Activated CD4-positive, alpha-beta memory T cell treated with anti-CD3 and anti-CD28 coated beads for 36 hours (primary cell): ENCODE results near the gene PALLD. TPM values are rescaled to one million over a fixed set of nuclear protein-coding genes. Genes with fewer than 3 reads are reported as not detected.
A peak's percentile ranks its signal among the peaks of the same experiment; 100 is the strongest.

ENCODE experiments used
- CTCF ChIA-PET: fragments of 350-600 bp; sonication (Branson Sonifier 250); formaldehyde crosslinking; loops from one replicate; lab custom pipeline; 2021; ENCODE audit warnings: antibody characterized with exemption, inconsistent platforms; lab: Charles Lee
- POLR2A ChIA-PET: fragments of 350-600 bp; sonication (Branson Sonifier 250); formaldehyde crosslinking; loops from one replicate; lab custom pipeline; 2021; ENCODE audit warnings: antibody characterized with exemption; lab: Charles Lee
- DNase-seq: peaks from one replicate; pipeline ENCODE4 v3.0.0-alpha.2; 2020
- H3K27ac Mint-ChIP-seq: one replicate; pipeline ENCODE4 v1.8.0; 2021; ENCODE audit warnings: mixed read lengths
- H3K27me3 Mint-ChIP-seq: one replicate; pipeline ENCODE4 v1.8.0; 2021; ENCODE audit warnings: mixed read lengths
- H3K36me3 Mint-ChIP-seq: one replicate; pipeline ENCODE4 v1.8.0; 2021; ENCODE audit warnings: mixed read lengths
- H3K4me1 Mint-ChIP-seq: one replicate; pipeline ENCODE4 v1.8.0; 2021; ENCODE audit warnings: low read depth, mixed read lengths
- H3K4me3 Mint-ChIP-seq: one replicate; pipeline ENCODE4 v1.8.0; 2021; ENCODE audit warnings: mild to moderate bottlenecking, mixed read lengths
- H3K9me3 Mint-ChIP-seq: one replicate; pipeline ENCODE4 v1.8.0; 2021; ENCODE audit warnings: mixed read lengths
- intact Hi-C: fragments of 100-400 bp; cut with micrococcal nuclease; formaldehyde crosslinking; loops from one replicate; pipeline ENCODE4 v1.15.1; 2023
- total RNA-seq, 2 experiments: library from RNA; stranded (reverse); gene quantifications; one replicate each; pipeline ENCODE4 v1.2.3, GENCODE V29; 2021

The PALLD gene
- total RNA-seq, 2 experiments from 2014 or later: 8.9 to 9.4 TPM

DNA sequence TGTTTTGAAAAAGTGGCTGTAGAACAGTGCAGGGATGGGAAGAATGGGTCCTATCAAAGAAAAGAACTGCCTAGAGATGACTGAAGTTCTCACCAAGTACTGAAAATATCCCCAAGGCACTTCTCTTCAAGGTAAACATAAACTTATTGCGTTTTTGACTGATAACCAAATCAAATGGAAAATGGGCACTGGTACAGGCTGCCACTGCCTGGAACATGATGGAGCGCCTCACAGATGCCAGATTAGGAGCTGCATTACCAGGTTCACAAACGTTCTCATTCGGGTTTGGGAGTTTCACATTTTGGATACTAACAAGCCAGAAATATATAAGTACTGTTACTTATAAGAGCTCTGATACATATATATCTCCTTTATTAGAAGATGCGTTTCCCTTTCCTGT is 371.9 kb downstream of the PALLD start:
- peaks cover 29% of the 10 kb centered on the region for H3K4me1 Mint-ChIP-seq
- DNase-seq: no peak
- H3K9me3 Mint-ChIP-seq: no peaks in the 10 kb centered on the region
- ChIA-PET POLR2A (no interaction called here), CTCF (no interaction called here)
- H3K27me3 Mint-ChIP-seq: peaks cover 24% of the 10 kb centered on the region
- H3K36me3 Mint-ChIP-seq: no peaks in the 10 kb centered on the region
- intact Hi-C loops: loop anchor here (1.0 to 10.0 kb wide), 3 partner anchors 36 to 384 kb away; partner anchors contain the start of gene DDX60L
- no peak overlapping the region for H3K4me3 Mint-ChIP-seq
- H3K27ac Mint-ChIP-seq: peak overlapping the region; percentile 76

DNA sequence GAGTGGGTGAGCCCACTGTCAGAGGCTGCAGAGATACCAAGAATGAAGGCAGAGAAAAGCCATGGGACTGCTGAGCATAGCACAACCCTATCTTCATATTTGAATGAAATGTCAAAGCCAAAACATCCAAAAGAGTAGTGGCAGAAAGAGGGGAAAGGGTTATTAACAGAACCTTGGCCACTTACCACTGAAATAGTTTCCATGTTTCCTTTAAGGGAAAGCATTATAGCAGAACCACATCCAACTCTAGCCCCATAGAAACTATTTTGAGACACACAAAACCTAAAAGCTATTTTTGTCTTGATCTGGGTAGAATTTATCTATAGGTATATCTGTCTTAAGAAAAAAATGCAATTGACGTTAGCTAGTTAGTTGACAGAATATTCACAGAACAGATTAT is 373.2 kb downstream of the PALLD start:
- Mint-ChIP-seq H3K36me3 (no peaks in the 10 kb centered on the region), H3K4me1 (peaks cover 27% of the 10 kb centered on the region), H3K9me3 (no peaks in the 10 kb centered on the region), H3K27ac (no peak overlapping the region), H3K27me3 (peaks cover 29% of the 10 kb centered on the region), H3K4me3 (no peak overlapping the region)
- intact Hi-C loops: no loop called here
- POLR2A ChIA-PET: no interaction called here
- no peak for DNase-seq
- CTCF ChIA-PET: no interaction called here

DNA sequence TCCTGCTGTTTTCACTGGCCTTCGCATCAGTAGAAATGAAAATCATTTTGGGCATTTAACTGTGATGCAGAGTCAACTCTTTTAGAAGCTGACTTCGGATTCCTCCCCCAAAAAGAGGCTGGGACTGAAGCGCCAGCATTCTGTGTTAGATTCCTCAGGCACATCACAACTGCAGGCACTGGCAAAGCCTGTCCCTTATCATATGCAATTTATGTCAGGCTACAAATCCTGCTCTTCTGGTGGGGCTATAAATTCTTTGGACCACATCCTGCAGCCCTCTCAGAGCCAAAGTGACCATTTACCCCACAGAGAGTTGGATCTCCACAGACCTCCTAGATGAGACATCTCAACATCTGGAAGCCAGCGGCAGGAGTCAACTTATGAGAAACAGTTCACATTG is 374.8 kb downstream of the PALLD start:
- Mint-ChIP-seq H3K27me3 (peaks cover 44% of the 10 kb centered on the region), H3K27ac (no peak overlapping the region), H3K9me3 (no peaks in the 10 kb centered on the region), H3K4me1 (peaks cover 27% of the 10 kb centered on the region), H3K4me3 (no peak overlapping the region), H3K36me3 (no peaks in the 10 kb centered on the region)
- ChIA-PET POLR2A (interaction anchor here (0.8 kb wide), 1 partner anchor 11 kb away, joined by 3 read pairs; no protein-coding TSS in a partner anchor), CTCF (no interaction called here)
- DNase-seq: no peak
- intact Hi-C loops: no loop called here

DNA sequence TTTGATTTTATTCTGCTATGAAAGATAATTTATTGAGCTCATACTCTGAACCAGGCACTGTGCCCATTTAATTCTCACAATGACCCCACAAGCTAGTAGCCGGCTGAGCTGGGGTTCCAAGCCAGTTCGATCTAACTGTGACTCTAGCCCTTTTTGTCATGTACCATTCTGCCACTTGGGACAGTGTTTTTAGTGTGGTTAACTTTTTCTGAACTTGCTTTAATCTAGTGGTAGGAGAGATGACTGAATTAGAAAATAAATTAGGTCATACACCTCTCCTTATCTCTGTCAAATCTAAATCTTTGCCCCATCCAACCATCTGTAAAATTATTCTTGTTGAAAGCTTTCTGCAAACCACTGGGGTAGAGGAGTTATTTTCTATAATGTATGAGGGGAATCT is 377.2 kb downstream of the PALLD start:
- ChIA-PET POLR2A (interaction anchor here (2.0 kb wide), 1 partner anchor 10 kb away, joined by 7 read pairs; no protein-coding TSS in a partner anchor), CTCF (interaction anchor here (1.2 kb wide), 1 partner anchor 41 kb away, joined by 4 read pairs; no protein-coding TSS in a partner anchor)
- DNase-seq: no peak
- Mint-ChIP-seq H3K27me3 (peaks cover 62% of the 10 kb centered on the region), H3K9me3 (no peaks in the 10 kb centered on the region), H3K27ac (no peak overlapping the region), H3K4me3 (no peak overlapping the region), H3K36me3 (peaks cover 1% of the 10 kb centered on the region), H3K4me1 (peaks cover 22% of the 10 kb centered on the region)
- intact Hi-C loops: no loop called here

DNA sequence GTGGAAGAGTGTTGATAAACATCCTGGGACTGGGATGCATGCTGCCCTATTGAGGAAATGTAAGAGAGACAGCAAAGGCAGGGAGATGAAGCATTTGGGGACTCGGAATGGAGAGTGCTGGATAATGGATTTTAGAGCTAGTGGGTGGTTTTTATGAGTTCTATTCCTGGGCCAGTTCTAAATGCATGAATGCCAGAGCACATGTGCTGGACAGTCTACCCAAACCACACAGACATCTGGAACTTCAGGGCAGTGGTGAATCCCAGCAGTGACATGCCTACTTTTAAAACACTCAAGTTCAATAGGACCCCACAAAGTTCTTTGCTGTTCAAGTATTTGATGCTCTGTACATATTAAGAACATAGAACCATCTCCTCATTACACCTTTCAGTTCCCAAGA is 379.3 kb downstream of the PALLD start:
- H3K4me1 Mint-ChIP-seq: peaks cover 15% of the 10 kb centered on the region
- intact Hi-C loops: no loop called here

DNA sequence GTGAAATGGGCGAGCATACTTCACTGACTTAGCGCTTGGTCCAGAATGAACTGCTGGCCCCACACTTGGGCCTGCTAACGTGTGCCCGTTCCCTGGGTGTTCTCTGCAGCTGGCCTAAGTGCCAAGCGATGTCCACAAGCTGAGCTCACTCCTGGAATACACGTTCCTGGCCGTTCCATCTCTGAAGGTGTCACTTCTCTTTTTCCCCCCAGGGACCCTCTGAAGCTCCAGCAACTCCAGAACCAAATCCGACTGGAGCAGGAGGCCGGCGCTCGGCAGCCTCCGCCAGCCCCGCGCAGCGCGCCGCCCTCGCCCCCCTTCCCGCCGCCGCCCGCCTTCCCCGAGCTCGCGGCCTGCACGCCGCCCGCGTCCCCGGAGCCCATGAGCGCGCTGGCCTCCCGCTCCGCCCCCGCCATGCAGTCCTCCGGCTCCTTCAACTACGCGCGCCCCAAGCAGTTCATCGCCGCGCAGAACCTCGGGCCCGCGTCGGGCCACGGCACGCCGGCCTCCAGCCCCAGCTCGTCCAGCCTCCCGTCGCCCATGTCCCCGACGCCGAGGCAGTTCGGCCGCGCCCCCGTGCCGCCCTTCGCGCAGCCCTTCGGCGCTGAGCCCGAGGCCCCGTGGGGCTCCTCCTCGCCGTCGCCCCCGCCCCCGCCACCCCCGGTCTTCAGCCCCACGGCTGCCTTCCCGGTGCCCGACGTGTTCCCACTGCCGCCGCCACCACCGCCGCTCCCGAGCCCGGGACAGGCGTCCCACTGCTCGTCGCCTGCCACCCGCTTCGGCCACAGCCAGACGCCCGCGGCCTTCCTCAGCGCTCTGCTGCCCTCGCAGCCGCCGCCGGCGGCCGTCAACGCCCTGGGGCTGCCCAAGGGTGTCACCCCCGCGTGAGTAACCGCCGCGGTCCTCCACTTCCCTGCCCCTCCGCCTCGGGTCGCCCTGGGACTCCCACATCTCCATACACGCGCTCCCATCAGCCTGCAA is 380.9 kb downstream of the PALLD start:
- DNase-seq: peak; percentile 35
- Mint-ChIP-seq H3K27me3 (peaks cover 66% of the 10 kb centered on the region), H3K36me3 (peaks cover 1% of the 10 kb centered on the region), H3K27ac (no peak overlapping the region), H3K4me3 (peak overlapping the region; percentile 71), H3K9me3 (no peaks in the 10 kb centered on the region), H3K4me1 (peaks cover 15% of the 10 kb centered on the region)
- intact Hi-C loops: loop anchor here (2.0 kb wide), 1 partner anchor 45 kb away; no protein-coding TSS in a partner anchor
- POLR2A ChIA-PET: no interaction called here
- CTCF ChIA-PET: no interaction called here

More for the DNA sequence above, 379.3 kb downstream of the PALLD start:
- peaks cover 1% of the 10 kb centered on the region for H3K36me3 Mint-ChIP-seq
- CTCF ChIA-PET: no interaction called here
- no peak overlapping the region for H3K27ac Mint-ChIP-seq
- no peak for DNase-seq
- no peaks in the 10 kb centered on the region for H3K9me3 Mint-ChIP-seq
- POLR2A ChIA-PET: interaction anchor here (0.7 kb wide), 1 partner anchor 168 kb away, joined by 4 read pairs; no protein-coding TSS in a partner anchor
- H3K4me3 Mint-ChIP-seq: no peak overlapping the region
- H3K27me3 Mint-ChIP-seq: peaks cover 72% of the 10 kb centered on the region

DNA sequence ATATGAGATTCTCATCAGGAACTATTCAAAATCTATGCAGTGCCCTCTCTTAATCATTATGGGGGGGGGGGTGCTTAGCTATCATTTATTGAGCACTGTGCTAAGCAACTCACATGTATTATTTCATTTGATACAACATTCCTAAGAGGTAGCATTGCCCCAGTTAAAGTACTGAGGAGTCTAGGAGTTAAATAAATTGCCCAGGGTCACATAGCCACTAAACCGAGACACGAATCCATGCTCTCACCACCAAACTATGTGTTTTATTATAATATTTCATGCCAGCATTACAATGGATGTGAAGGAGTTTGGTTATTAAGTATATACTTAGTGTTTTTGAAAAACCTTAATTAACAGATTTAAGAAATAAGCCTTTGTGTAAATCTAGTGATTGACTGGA is 381.8 kb downstream of the PALLD start:
- Mint-ChIP-seq H3K27me3 (peaks cover 62% of the 10 kb centered on the region), H3K27ac (no peak overlapping the region), H3K36me3 (peaks cover 1% of the 10 kb centered on the region), H3K4me1 (peaks cover 14% of the 10 kb centered on the region), H3K9me3 (no peaks in the 10 kb centered on the region), H3K4me3 (peak overlapping the region; percentile 71)
- intact Hi-C loops: loop anchor here (1.0 to 2.0 kb wide), 2 partner anchors 14 to 46 kb away; no protein-coding TSS in a partner anchor
- ChIA-PET CTCF (no interaction called here), POLR2A (no interaction called here)
- no peak for DNase-seq

DNA sequence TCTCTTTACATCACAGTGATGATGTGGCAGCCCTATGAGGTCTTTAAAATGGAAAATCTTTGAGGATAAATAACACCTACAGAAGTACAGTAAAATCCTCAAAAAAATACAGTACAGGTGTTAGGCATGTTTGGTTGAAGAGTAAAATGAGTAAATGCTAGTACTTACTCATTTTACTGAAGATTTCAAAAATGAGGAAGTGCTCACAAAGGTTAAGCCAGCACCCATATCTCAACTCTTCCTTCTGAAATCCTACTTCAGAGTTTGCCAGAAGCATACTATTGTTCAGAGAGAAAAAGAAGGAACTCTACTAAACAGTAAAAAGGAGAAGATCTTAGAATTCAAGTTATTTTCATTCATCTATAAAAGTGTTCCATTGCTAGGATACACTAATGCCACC is 382.3 kb downstream of the PALLD start:
- peaks cover 10% of the 10 kb centered on the region for H3K4me1 Mint-ChIP-seq
- no peak for DNase-seq
- H3K36me3 Mint-ChIP-seq: peaks cover 1% of the 10 kb centered on the region
- H3K27me3 Mint-ChIP-seq: peaks cover 59% of the 10 kb centered on the region
- CTCF ChIA-PET: no interaction called here
- no peak overlapping the region for H3K4me3 Mint-ChIP-seq
- intact Hi-C loops: loop anchor here (1.0 to 2.0 kb wide), 2 partner anchors 15 to 46 kb away; no protein-coding TSS in a partner anchor
- no peaks in the 10 kb centered on the region for H3K9me3 Mint-ChIP-seq
- H3K27ac Mint-ChIP-seq: no peak overlapping the region
- POLR2A ChIA-PET: no interaction called here

DNA sequence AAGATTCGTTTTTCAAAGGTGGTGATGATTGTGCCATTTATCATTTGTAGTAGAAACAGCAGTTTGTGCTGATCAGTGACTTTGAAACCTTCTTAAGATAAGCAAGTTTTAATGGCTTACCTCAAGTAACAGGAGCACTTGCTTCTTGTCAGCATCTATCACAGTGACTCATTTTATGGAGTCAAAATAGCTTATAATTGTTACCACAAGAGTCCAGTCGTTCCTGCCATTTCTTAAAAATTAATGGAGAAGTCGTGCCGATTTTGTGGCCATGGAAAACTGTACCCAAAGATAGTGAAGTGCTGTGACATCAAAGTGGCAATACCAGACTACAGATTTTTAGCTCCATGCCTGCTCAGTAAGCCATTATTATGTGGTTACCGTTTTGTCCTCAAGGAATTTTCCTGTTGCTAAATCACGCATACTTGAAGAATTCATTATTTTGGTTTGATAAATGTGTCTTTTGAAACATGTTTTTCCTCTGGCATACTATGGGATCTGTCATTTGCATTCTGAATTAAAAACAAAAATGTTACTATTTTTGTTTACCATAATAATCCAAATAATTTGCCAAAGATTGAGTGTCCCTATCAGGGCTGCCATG is 383.3 kb downstream of the PALLD start:
- Mint-ChIP-seq H3K27ac (no peak overlapping the region), H3K36me3 (peaks cover 1% of the 10 kb centered on the region), H3K9me3 (no peaks in the 10 kb centered on the region), H3K4me3 (no peak overlapping the region), H3K4me1 (peaks cover 8% of the 10 kb centered on the region), H3K27me3 (peaks cover 55% of the 10 kb centered on the region)
- ChIA-PET POLR2A (no interaction called here), CTCF (interaction anchor here (1.5 kb wide), 1 partner anchor 13 kb away, joined by 4 read pairs; no protein-coding TSS in a partner anchor)
- intact Hi-C loops: no loop called here
- DNase-seq: no peak

DNA sequence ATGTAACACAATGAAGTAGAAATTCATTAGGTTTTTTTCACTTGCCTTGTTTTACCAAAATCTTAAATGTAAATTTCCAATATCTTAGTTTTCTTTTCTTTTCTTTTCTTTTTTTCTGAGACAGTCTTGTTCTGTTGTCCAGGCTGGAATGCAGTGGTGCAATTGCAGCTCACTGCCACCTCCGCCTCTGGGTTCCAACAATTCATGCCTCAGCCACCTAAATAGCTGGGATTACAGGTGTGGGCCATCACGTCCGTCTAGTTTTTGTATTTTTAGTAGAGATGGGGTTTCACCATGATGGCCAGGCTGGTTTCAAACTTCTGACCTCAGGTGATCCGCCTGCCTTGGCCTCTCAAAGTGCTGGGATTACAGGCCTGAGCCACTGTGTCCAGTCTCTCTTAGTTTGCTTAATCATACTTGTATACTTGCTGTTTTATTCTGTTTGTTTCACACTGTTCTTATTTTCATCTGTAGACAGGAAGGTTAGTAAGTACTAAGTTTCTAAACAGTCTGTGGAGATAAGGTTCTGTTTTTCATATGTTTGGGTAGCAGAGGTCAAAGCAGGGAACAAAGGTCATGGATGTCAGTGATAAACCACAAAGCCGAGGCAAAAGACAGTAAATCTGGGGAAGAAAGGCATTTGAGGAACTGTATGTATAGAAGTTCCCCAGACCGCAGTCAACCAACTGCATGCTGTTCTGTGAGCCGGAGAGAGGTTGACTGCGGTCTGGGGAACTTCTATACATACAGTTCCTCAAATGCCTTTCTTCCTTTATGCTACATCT is 384.2 kb downstream of the PALLD start:
- H3K9me3 Mint-ChIP-seq: no peaks in the 10 kb centered on the region
- no peak overlapping the region for H3K27ac Mint-ChIP-seq
- H3K27me3 Mint-ChIP-seq: peaks cover 46% of the 10 kb centered on the region
- H3K36me3 Mint-ChIP-seq: peaks cover 1% of the 10 kb centered on the region
- peaks cover 8% of the 10 kb centered on the region for H3K4me1 Mint-ChIP-seq
- ChIA-PET CTCF (interaction anchor here (1.5 kb wide), 1 partner anchor 12 kb away, joined by 4 read pairs; no protein-coding TSS in a partner anchor), POLR2A (no interaction called here)
- no peak for DNase-seq
- intact Hi-C loops: no loop called here
- no peak overlapping the region for H3K4me3 Mint-ChIP-seq

DNA sequence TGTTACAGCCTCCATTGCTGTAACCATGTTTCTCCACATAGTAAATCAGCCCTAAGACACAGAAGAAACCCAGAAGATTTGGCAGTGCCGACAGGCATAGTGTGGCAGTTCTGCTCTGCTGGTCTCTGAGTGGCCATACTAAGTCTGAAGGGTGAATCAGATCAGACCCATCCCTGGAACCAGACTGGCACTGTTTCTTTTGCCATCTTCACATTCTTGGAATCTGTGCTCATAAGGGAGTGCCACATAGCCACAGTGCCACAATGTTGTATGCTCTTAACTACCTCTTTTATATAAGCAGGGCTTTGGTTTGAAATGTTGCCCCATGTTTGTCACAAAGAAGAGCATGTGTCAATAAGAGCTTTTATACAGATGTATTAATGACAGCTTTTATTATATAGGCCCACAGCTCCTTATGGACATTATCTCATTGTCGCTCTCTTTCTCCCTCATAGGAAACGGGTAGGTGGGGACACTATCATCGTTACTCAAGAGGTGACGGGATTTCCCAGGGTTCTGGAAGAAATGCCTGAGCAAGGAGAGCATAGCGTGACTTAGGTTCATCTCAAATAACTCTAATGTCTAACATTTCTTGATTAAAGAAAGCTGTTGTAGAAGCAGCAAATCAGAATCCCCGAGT is 385.0 kb downstream of the PALLD start:
- ChIA-PET POLR2A (no interaction called here), CTCF (interaction anchor here (1.2 kb wide), 1 partner anchor 41 kb away, joined by 5 read pairs; no protein-coding TSS in a partner anchor)
- peaks cover 1% of the 10 kb centered on the region for H3K36me3 Mint-ChIP-seq
- H3K27me3 Mint-ChIP-seq: peaks cover 39% of the 10 kb centered on the region
- no peak overlapping the region for H3K4me3 Mint-ChIP-seq
- no peak overlapping the region for H3K27ac Mint-ChIP-seq
- no peaks in the 10 kb centered on the region for H3K9me3 Mint-ChIP-seq
- intact Hi-C loops: no loop called here
- peaks cover 8% of the 10 kb centered on the region for H3K4me1 Mint-ChIP-seq
- DNase-seq: no peak
